ENCODE data around the gene TOP3B.

Gene TOP3B

GRCh38 chr22:21972293-21972779 lies 10.3 kb downstream of the TOP3B start:
- no peak overlapping the region for H3K4me3 ChIP-seq (ENCODE audit: low read depth, low read length)
- peak; percentile 92 for TF ChIP-seq CTCF (IDR thresholded peaks at IDR 0.05; ENCODE audit: low read depth, low read length)

- no peak overlapping the region for H3K4me3 ChIP-seq (ENCODE audit: low read depth, low read length)
- no peak for TF ChIP-seq CTCF (IDR thresholded peaks at IDR 0.05; ENCODE audit: low read depth, low read length)
These were observed 10.7 kb downstream of the TOP3B start for GRCh38 chr22:21971858-21972275.

- H3K4me3 ChIP-seq (ENCODE audit: low read depth, low read length): no peak overlapping the region
- no peak for TF ChIP-seq CTCF (IDR thresholded peaks at IDR 0.05; ENCODE audit: low read depth, low read length)
These were observed 11.6 kb downstream of the TOP3B start for GRCh38 chr22:21970800-21971617.

- H3K4me3 ChIP-seq (ENCODE audit: low read depth, low read length): no peak overlapping the region
- TF ChIP-seq CTCF (IDR thresholded peaks at IDR 0.05; ENCODE audit: low read depth, low read length): no peak
These were observed 12.4 kb downstream of the TOP3B start for GRCh38 chr22:21970037-21970799.

GRCh38 chr22:21968452-21969129 lies 14.0 kb downstream of the TOP3B start:
- TF ChIP-seq CTCF (IDR thresholded peaks at IDR 0.05; ENCODE audit: low read depth, low read length): no peak
- no peak overlapping the region for H3K4me3 ChIP-seq (ENCODE audit: low read depth, low read length)

GRCh38 chr22:21967693-21968271 lies 14.8 kb downstream of the TOP3B start:
- TF ChIP-seq CTCF (IDR thresholded peaks at IDR 0.05; ENCODE audit: low read depth, low read length): no peak

More at GRCh38 chr22:21967693-21968271, 14.8 kb downstream of the TOP3B start:
- H3K4me3 ChIP-seq (ENCODE audit: low read depth, low read length): no peak overlapping the region
